Ureter (tissue), 1 donor: Measurements from ENCODE around the gene BMP7. TPM values are rescaled to one million over a fixed set of nuclear protein-coding genes. Genes with fewer than 3 reads are reported as not detected.
A peak's percentile ranks its signal among the peaks of the same experiment; 100 is the strongest.

Source experiments
- DNase-seq: peaks from one replicate; pipeline ENCODE4 v3.0.0-alpha.2; 2020; ENCODE audit warnings: low spot score
- total RNA-seq: library from RNA; stranded (reverse); gene quantifications from one replicate; pipeline ENCODE4 v1.2.4, GENCODE V29; 2023
- donor health status: DM: yes; HTN: yes; CAD: no.

The BMP7 gene
- total RNA-seq, 1 donor from 2014 or later: 32.0 TPM

DNA sequence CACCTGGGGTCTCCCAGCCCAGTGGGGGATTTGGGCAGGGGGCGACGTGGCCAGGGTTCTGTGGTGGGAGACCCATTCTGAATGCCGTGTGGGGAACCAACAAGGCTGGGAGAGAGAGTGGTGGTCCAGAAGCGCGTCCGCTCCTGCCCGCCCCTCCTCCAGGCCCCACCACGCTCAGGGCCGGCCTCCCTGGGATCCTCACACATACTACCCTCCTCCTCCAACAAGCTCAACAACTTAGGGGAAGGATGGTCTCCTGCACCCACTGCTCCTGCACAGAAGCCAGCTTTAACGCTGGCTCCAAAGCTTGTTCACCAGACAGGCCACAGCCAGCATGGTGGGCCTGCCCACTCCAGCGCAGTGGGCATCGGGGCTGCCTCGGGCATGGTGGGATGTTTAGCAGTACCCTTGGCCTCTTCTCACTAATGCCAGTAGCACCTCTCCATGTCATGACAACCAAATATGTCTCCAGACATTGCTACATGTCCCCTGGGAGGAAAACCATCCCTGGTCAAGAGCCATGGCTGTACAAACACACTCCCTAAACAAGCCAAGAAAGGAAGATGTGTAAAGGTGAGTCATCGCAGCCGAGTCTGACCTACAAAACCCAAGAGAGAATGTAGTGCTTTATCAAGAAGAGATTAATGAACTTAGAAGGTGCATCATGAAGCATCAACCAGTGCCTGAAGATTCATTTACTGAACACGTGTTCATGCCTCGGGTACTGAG, 75.7 kb downstream of the BMP7 start:
- no peak for DNase-seq

GRCh38 chr20:57189713-57190112, 76.7 kb downstream of the BMP7 start:
- DNase-seq: no peak

DNA sequence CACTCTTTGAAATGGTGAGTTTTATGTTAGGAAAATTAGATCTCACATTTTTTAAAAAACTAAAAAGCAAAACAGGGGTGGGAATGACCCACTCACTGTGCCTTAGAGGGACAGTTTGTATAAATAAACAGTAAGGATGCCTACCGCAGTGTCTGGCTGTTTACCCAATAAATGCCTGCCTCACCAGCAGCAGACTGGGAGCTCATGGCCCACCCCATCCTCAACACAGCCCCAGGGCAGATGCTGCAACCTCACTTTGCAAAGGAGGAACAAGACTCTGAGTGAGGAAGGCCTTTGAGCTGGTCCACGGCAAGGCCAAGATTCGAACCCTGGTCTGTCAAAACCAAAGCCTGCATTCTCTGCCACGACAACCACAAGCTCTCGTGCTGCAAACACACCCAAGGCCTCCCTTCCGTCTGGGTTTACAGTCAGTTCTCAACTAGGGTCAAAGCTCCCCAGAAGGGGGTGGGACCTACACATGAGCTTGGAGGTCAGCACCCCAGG, 77.8 kb downstream of the BMP7 start:
- DNase-seq: no peak

DNA sequence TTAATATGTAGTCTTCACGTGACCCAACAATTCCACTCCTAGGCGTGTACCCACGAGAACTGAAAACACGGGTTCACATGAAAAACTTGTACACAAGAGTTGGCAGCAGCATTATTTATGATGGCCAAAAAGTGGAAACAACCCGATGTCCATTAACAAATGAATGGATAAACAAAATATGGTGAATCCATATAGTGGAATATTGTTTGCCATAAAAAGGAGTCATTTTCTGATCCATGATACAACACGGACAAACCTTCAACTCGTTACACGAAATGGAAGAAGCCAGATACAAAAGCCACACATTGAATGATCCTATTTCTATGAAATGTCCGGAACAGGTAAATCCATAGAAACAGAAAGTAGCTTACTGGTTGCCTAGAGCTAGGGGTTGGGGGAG, 78.4 kb downstream of the BMP7 start:
- no peak for DNase-seq

DNA sequence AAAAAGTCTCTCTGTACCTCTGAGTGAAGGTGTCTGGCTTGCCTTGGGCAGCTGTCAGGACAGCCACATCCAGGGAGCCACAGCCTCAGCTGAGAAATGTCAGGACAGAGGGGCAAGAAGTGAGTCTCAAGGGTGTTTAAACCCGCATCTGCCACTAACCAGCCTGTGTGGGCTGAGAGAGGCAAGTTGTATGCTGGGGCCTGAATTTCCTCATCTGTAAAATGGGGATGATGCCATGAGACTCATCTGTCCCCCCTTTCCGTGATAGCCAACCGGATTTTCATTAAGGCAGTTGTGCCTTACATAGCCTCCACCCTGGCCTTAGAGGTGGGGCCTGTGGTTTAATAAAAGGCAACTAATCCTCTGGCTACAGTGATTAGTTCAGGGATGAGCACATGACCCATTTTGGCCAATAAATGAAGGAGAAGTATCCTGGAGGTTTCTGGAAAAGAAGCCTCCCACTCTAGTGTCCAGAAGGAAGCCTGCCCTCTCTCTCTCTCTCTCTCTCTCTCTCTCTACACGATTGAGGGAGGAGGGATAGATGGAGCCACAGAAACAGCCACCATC, 79.3 kb downstream of the BMP7 start:
- DNase-seq: no peak

- DNase-seq: no peak
Measured at GRCh38 chr20:57186192-57186591, 80.2 kb downstream of the BMP7 start.

GRCh38 chr20:57185188-57185743, 81.2 kb downstream of the BMP7 start:
- no peak for DNase-seq

DNA sequence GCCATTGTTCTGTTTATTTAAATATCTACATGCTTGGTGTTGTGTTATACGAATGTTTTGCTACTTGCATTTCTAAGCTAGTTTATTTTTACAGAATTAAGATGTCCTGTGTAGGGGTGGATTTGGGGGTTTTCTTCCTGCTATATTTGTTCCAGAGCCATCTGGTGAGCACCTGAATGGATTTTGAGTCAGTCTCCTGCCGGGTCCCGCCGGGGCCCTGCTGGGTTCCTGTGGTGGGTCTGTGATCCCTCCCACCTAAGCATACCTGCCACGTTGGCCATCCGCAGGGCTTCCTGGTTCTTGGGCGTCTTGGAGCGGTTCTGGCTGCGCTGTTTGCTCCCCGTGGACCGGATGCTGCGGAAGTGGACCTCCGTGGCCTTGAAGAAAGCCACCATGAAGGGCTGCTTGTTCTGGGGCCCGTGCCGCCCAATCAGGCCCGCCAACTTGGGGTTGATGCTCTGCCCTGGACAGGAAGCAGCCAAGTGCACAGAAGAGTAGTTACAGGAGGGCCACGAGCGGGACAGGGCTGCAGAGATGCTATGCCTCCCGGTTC, 82.9 kb downstream of the BMP7 start:
- no peak for DNase-seq

GRCh38 chr20:57181639-57182038, 84.8 kb downstream of the BMP7 start:
- no peak for DNase-seq

DNA sequence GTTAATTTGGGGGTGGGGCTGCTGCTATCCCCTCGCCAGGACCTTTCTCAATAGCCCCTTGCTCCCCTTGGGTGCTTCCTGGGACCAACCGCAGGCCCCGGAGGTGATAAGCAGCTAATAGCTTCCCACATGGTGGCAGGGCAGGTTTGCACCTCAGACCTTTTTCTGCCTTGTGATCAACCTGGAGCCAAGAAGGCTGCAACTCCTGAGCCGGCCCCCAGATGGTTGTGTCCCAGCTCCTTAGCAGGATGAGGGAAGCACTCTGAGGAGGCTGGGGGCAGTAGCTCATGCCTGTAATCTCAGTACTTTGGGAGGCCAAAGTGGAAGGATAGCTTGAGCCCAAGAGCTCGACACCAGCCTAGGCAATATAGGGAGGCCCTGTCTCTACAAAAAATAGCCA, 85.5 kb downstream of the BMP7 start:
- DNase-seq: no peak

DNA sequence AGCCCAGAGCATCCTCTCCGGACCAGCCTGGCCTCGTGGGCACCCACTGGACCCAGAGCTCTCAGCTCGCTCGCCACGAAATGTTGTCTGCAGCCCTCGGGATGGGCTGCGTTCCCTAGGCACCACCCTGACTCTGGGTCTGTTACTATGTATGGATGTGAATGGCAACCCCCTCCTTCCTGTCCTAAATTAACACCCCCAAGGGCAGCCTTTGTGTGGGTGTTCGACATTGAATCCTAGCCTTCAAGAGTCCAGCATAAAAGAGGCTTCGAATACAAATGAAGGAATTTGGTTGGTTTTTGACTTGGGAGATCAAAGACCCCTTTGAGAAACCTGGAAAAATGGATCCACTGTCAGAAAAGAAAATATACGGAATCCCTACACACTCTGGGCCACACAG, 86.1 kb downstream of the BMP7 start:
- DNase-seq: no peak

- DNase-seq: peak; percentile 79
Measured at GRCh38 chr20:57179265-57179664, 87.2 kb downstream of the BMP7 start.

GRCh38 chr20:57178582-57179111, 87.8 kb downstream of the BMP7 start:
- DNase-seq: no peak

- DNase-seq: no peak
Measured at GRCh38 chr20:57177636-57178280, 88.7 kb downstream of the BMP7 start.

GRCh38 chr20:57176842-57177241, 89.6 kb downstream of the BMP7 start:
- DNase-seq: no peak

- no peak for DNase-seq
Measured at GRCh38 chr20:57175397-57176010, 90.9 kb downstream of the BMP7 start.

DNA sequence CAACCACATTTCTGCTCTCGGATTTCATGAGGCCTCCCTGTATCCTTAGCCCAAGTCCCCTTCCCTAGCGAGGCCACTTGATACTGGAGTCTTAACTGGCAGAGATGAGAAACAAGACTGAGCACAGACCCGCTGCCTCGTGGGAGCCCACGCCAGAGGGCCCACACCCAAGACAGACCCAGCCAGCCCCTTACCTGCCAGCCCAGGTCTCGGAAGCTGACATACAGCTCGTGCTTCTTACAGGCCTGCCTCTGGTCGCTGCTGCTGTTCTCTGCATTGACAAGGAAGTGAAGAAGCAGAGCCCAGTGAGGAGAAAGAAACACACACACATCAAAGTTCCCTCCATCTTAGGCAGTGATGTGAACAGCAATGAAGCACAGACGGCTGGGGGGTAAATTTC, 91.7 kb downstream of the BMP7 start:
- no peak for DNase-seq

DNA sequence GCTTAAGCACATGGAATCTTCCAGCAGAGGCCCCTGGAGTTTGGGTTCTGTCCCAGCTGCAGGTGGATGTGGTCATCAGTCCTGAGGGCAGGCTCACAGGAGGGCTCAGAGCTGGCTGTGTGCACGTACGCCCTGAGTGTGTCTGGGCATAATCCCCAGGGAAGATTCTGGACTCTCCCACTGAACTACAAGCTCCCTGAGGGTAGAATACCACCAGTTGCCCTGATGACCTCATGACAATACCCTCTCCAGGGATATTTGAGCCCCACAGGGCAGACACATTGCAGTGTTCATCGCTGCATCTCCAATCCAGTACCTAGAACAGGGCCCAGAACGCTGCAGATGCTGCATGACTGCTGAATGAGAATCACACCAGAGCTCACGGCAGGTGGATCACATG, 92.5 kb downstream of the BMP7 start:
- DNase-seq: no peak

DNA sequence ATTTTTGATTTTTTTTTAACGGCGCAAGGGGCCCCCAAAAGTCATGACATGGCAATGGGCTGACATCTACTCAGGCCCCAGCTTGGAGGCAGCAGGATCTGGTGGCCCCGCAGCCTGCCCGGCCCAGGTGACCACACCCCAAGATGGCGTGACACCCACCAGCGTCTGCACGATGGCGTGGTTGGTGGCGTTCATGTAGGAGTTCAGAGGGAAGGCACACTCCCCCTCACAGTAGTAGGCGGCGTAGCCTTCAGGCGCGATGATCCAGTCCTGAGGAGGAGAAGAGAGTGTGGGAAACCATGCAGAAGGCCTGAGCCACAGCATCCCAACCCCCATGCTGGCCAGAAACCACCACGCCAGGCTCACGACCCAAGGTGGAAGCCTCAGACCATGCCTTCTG, 93.4 kb downstream of the BMP7 start:
- no peak for DNase-seq

GRCh38 chr20:57170343-57170742, 96.1 kb downstream of the BMP7 start:
- DNase-seq: no peak

DNA sequence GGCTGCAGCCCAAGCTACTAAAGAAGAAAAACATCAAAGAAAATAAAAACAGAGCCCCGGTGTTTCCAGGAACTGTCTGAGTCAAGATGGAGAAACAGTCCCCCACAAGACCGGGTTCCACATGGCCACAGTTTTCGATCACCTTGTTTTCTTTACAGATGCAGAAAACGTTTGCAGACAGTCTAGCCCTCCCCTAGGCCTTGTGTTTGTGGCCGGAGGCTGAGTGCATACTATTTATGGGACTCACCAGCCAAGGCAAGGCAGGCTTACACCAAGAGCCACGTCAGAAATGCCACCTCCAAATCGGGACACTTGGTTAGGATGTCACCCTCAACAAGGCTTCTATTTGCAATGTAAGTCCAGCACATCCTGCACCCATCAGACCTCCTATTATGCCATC, 97.3 kb downstream of the BMP7 start:
- DNase-seq: no peak
